ENCODE data around the gene CHRNA3.

The CHRNA3 gene

DNA sequence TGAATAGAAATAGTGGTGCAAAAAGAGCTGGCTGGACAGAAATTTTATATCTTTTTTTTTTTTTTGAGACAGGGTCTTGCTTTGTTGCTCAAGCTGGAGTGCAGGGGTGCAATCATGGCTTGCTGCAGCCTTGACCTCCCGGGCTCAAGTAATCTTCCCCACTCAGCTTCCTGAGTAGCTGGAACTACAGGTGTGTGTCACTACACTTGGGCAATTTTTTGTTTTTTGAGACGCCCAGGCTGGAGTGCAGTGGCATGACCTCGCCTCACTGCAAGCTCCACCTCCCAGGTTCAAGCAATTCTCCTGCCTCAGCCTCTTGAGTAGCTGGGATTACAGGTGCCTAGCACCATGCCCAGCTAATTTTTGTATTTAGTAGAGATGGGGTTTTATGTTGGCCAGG lies 22.4 kb downstream of the CHRNA3 start:
- TF ChIP-seq TAF1 (IDR thresholded peaks at IDR 0.05; ENCODE audit: low read depth) (no peak), YY1 (IDR thresholded peaks at IDR 0.05; ENCODE audit: low read depth) (no peak), RAD21 (IDR thresholded peaks at IDR 0.05; ENCODE audit: low read depth) (no peak), TEAD4 (IDR thresholded peaks at IDR 0.05) (no peak), FOXM1 (IDR thresholded peaks at IDR 0.05; ENCODE audit: borderline replicate concordance, low read depth) (no peak), EP300 (IDR thresholded peaks at IDR 0.05; ENCODE audit: borderline replicate concordance) (no peak), NFIC (IDR thresholded peaks at IDR 0.05) (no peak), TCF12 (IDR thresholded peaks at IDR 0.05; ENCODE audit: low read depth) (no peak), CEBPB (IDR thresholded peaks at IDR 0.05) (no peak), EGR1 (IDR thresholded peaks at IDR 0.05) (no peak), ZBTB7A (IDR thresholded peaks at IDR 0.05; ENCODE audit: low read depth) (no peak), CREB1 (IDR thresholded peaks at IDR 0.05; ENCODE audit: low read depth) (no peak)
- TF ChIP-seq, protein P1, sequence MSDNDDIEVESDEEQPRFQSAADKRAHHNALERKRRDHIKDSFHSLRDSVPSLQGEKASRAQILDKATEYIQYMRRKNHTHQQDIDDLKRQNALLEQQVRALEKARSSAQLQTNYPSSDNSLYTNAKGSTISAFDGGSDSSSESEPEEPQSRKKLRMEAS (IDR thresholded peaks at IDR 0.05): no peak
- TF ChIP-seq, protein P2, sequence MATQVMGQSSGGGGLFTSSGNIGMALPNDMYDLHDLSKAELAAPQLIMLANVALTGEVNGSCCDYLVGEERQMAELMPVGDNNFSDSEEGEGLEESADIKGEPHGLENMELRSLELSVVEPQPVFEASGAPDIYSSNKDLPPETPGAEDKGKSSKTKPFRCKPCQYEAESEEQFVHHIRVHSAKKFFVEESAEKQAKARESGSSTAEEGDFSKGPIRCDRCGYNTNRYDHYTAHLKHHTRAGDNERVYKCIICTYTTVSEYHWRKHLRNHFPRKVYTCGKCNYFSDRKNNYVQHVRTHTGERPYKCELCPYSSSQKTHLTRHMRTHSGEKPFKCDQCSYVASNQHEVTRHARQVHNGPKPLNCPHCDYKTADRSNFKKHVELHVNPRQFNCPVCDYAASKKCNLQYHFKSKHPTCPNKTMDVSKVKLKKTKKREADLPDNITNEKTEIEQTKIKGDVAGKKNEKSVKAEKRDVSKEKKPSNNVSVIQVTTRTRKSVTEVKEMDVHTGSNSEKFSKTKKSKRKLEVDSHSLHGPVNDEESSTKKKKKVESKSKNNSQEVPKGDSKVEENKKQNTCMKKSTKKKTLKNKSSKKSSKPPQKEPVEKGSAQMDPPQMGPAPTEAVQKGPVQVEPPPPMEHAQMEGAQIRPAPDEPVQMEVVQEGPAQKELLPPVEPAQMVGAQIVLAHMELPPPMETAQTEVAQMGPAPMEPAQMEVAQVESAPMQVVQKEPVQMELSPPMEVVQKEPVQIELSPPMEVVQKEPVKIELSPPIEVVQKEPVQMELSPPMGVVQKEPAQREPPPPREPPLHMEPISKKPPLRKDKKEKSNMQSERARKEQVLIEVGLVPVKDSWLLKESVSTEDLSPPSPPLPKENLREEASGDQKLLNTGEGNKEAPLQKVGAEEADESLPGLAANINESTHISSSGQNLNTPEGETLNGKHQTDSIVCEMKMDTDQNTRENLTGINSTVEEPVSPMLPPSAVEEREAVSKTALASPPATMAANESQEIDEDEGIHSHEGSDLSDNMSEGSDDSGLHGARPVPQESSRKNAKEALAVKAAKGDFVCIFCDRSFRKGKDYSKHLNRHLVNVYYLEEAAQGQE (IDR thresholded peaks at IDR 0.05; ENCODE audit: low read depth): no peak
- TF ChIP-seq, protein P3, sequence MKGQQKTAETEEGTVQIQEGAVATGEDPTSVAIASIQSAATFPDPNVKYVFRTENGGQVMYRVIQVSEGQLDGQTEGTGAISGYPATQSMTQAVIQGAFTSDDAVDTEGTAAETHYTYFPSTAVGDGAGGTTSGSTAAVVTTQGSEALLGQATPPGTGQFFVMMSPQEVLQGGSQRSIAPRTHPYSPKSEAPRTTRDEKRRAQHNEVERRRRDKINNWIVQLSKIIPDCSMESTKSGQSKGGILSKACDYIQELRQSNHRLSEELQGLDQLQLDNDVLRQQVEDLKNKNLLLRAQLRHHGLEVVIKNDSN (IDR thresholded peaks at IDR 0.05): no peak

DNA sequence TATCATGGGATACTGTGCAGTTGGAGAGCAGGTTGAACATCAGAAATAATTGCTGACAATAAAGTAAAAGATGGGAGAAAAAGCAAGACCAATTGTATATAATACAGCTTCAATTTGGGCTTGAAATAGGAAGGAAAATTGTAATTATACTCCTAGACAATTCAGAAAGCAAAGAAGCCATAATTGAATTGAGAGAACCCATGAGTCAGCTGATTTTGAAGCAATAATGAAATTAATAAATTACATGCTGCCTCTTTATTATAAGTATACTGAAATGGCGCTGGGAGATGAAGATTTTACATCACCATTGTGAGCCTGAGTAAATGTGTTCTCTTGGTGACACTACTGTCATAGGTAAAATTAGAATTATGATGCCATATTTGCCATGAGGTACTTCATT lies 23.2 kb downstream of the CHRNA3 start:
- TF ChIP-seq CREB1 (IDR thresholded peaks at IDR 0.05; ENCODE audit: low read depth) (no peak), TEAD4 (IDR thresholded peaks at IDR 0.05) (no peak), TAF1 (IDR thresholded peaks at IDR 0.05; ENCODE audit: low read depth) (no peak), TCF12 (IDR thresholded peaks at IDR 0.05; ENCODE audit: low read depth) (no peak), ZBTB7A (IDR thresholded peaks at IDR 0.05; ENCODE audit: low read depth) (no peak), FOXM1 (IDR thresholded peaks at IDR 0.05; ENCODE audit: borderline replicate concordance, low read depth) (no peak), EGR1 (IDR thresholded peaks at IDR 0.05) (no peak), NFIC (IDR thresholded peaks at IDR 0.05) (no peak), EP300 (IDR thresholded peaks at IDR 0.05; ENCODE audit: borderline replicate concordance) (no peak), RAD21 (IDR thresholded peaks at IDR 0.05; ENCODE audit: low read depth) (no peak), CEBPB (IDR thresholded peaks at IDR 0.05) (no peak), YY1 (IDR thresholded peaks at IDR 0.05; ENCODE audit: low read depth) (no peak)
- TF ChIP-seq, protein P2 (IDR thresholded peaks at IDR 0.05; ENCODE audit: low read depth): no peak
- TF ChIP-seq, protein P3 (IDR thresholded peaks at IDR 0.05): no peak
- TF ChIP-seq, protein P1 (IDR thresholded peaks at IDR 0.05): no peak

DNA sequence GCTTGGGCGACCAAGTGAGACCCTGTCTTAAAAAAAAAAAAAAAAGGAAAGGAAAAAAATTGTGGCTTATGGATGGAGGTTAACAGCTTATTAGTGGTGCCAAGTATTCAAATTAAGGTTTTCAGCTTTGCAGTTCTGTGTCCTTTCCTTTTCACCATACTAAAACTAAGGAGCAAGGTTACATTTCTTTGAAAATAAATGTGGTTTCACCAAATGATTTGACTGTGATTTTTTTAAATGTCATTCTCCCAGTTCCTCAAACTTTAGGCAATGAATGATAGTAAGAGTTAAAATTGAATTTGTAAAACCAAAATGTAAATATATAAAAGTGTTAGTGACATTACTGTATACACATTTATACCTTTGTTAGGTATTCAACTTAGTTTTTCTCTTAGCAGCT lies 45.9 kb downstream of the CHRNA3 start:
- TF ChIP-seq TEAD4 (IDR thresholded peaks at IDR 0.05): no peak
- no peak for TF ChIP-seq FOXM1 (IDR thresholded peaks at IDR 0.05; ENCODE audit: borderline replicate concordance, low read depth)
- TF ChIP-seq YY1 (IDR thresholded peaks at IDR 0.05; ENCODE audit: low read depth): no peak
- TF ChIP-seq, protein P2 (IDR thresholded peaks at IDR 0.05; ENCODE audit: low read depth): no peak

DNA sequence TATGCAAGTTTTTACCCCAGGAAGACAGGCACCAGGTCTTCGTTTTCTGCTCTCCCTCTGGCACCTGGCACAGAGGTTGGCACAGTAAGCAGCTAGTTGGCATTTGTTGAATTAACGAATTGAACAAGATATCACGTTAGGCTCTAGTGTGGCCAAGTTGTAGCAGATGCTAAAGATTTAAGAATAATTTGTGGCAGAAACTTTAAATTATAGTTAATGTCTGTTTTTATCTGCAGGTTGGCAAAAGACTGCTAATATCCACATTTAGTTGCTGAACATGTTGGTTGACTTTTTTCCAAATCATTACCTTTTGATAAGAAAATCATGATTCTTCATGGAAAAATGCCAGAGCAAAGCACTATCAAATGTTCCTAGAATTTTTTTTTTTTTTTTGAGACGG lies 47.4 kb downstream of the CHRNA3 start:
- TF ChIP-seq EP300 (IDR thresholded peaks at IDR 0.05; ENCODE audit: borderline replicate concordance) (no peak), FOXM1 (IDR thresholded peaks at IDR 0.05; ENCODE audit: borderline replicate concordance, low read depth) (no peak), EGR1 (IDR thresholded peaks at IDR 0.05) (no peak)

DNA sequence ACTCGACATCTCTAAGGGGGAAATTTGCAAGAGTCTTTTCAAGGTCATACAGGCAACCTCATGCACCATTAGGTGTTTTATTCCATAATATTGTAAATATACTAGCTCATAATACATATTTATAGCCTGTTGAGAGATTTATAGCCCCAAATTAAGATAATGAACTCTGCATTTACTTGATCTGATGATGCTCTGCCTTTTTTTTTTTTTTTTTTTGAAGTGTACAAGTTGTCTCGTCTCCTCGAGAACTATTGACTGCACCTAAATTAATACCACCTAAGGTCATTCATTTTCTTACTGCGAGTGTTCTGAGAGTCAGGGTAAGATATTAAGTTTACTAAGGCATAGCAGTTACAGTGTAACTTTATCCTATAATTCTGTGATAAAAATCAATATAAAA lies 49.4 kb downstream of the CHRNA3 start:
- TF ChIP-seq EP300 (IDR thresholded peaks at IDR 0.05; ENCODE audit: borderline replicate concordance) (no peak), ZBTB7A (IDR thresholded peaks at IDR 0.05; ENCODE audit: low read depth) (no peak), NFIC (IDR thresholded peaks at IDR 0.05) (no peak)
- TF ChIP-seq, protein P2 (IDR thresholded peaks at IDR 0.05; ENCODE audit: low read depth): no peak
